ENCODE data around the gene LMX1B. TPM values are rescaled to one million over a fixed set of nuclear protein-coding genes. Genes with fewer than 3 reads are reported as not detected.

The LMX1B gene
- total RNA-seq, 1 experiment from 2014 or later, result 12.4 TPM

- H3K27ac Mint-ChIP-seq, result no peak overlapping the region
- ATAC-seq, result no peak
- no peak for DNase-seq (ENCODE audit: low spot score)
- TF ChIP-seq PRRX2 (CRISPR knock-in tag; IDR thresholded peaks at IDR 0.05), result no peak
- TF ChIP-seq ZNF532 (CRISPR knock-in tag; IDR thresholded peaks at IDR 0.05; ENCODE audit: borderline replicate concordance), result no peak
- no peak for TF ChIP-seq EMX1 (CRISPR knock-in tag; IDR thresholded peaks at IDR 0.05)
- no peak for TF ChIP-seq GABPB1 (CRISPR knock-in tag; IDR thresholded peaks at IDR 0.05)
- no peak for TF ChIP-seq PRDM15 (CRISPR knock-in tag; IDR thresholded peaks at IDR 0.05)
- TF ChIP-seq JUN (CRISPR knock-in tag; IDR thresholded peaks at IDR 0.05), result no peak
- TF ChIP-seq MYBL2 (CRISPR knock-in tag; IDR thresholded peaks at IDR 0.05), result no peak
- H3K9me3 Mint-ChIP-seq, result no peaks in the 10 kb centered on the region
- H3K27me3 Mint-ChIP-seq (ENCODE audit: low read depth), result peaks cover 100% of the 10 kb centered on the region
- H3K36me3 Mint-ChIP-seq, result no peaks in the 10 kb centered on the region
- H3K4me3 Mint-ChIP-seq, result no peak overlapping the region
- H3K4me1 Mint-ChIP-seq, result peaks cover 82% of the 10 kb centered on the region
- POLR2A ChIA-PET, result no interaction called here
- CTCF ChIA-PET, result interaction anchor here (0.6 to 2.0 kb wide), 3 partner anchors 11 to 82 kb away, joined by 3 to 10 read pairs (median 3); no protein-coding TSS in a partner anchor
Observed at GRCh38 chr9:126620478-126620877, 6.8 kb downstream of the LMX1B start.

GRCh38 chr9:126621061-126621918, 7.6 kb downstream of the LMX1B start:
- Mint-ChIP-seq H3K36me3 (no peaks in the 10 kb centered on the region), H3K4me3 (no peak overlapping the region), H3K9me3 (no peaks in the 10 kb centered on the region), H3K27ac (no peak overlapping the region), H3K27me3 (ENCODE audit: low read depth) (peaks cover 100% of the 10 kb centered on the region), H3K4me1 (peaks cover 79% of the 10 kb centered on the region)
- ATAC-seq (no peak), DNase-seq (ENCODE audit: low spot score) (no peak)
- ChIA-PET POLR2A (no interaction called here), CTCF (interaction anchor here (1.1 to 2.0 kb wide), 4 partner anchors 10 to 84 kb away, joined by 3 to 12 read pairs (median 10); no protein-coding TSS in a partner anchor)
- no peak for TF ChIP-seq ATF2 (CRISPR knock-in tag; IDR thresholded peaks at IDR 0.05; ENCODE audit: borderline replicate concordance, low read depth)
- TF ChIP-seq CREM (CRISPR knock-in tag; IDR thresholded peaks at IDR 0.05), result no peak
- no peak for TF ChIP-seq ARID4B (CRISPR knock-in tag; IDR thresholded peaks at IDR 0.05; ENCODE audit: borderline replicate concordance)
- no peak for TF ChIP-seq HMGXB4 (CRISPR knock-in tag; IDR thresholded peaks at IDR 0.05)
- no peak for TF ChIP-seq ZSCAN18 (CRISPR knock-in tag; IDR thresholded peaks at IDR 0.05)
- TF ChIP-seq ZNF219 (CRISPR knock-in tag; IDR thresholded peaks at IDR 0.05; ENCODE audit: borderline replicate concordance), result no peak
- TF ChIP-seq ZNF396 (CRISPR knock-in tag; IDR thresholded peaks at IDR 0.05; ENCODE audit: borderline replicate concordance), result no peak
- TF ChIP-seq SOX15 (CRISPR knock-in tag; IDR thresholded peaks at IDR 0.05), result no peak

Measured in WTC11 (cell line).